IMR-90 (cell line): ENCODE data around the gene CCDC167. TPM values are rescaled to one million over a fixed set of nuclear protein-coding genes. Genes with fewer than 3 reads are reported as not detected.

Experiments used
- ATAC-seq: fragments of 200-7000 bp; cut with Tn5 transposase; 2 replicates; pipeline ENCODE4 v1.9.1; 2020; ENCODE audit warnings: low read depth, mild to moderate bottlenecking, moderate library complexity
- BruUV-seq: library from RNA; stranded (reverse); fragments of 400-500 nt; replicated peaks from 2 replicates; lab custom pipeline; 2021; lab: Mats Ljungman, UMichigan
- CTCF ChIA-PET: fragments of 300-600 bp; formaldehyde crosslinking; extraction: SDS; loops from one replicate; lab custom pipeline; 2021; ENCODE audit warnings: antibody characterized with exemption; lab: Yijun Ruan, JAX
- POLR2A ChIA-PET: fragments of 300-600 bp; sonication (Branson Sonifier 250); formaldehyde crosslinking; loops from one replicate; lab custom pipeline; 2022; ENCODE audit warnings: antibody characterized with exemption; ENCODE audit not compliant: unreplicated experiment; lab: Charles Lee
- DNase-seq: peaks from one replicate; pipeline ENCODE4 v3.0.0; 2013
- H2AFZ ChIP-seq: replicated peaks from 2 replicates; pipeline ENCODE3; 2013; ENCODE audit warnings: low read length, mild to moderate bottlenecking; ENCODE audit not compliant: poor library complexity
- H2AK5ac ChIP-seq: 2 replicates; pipeline ENCODE4 v1.6.1; 2013; ENCODE audit warnings: low read depth, low read length, inconsistent platforms
- H2AK9ac ChIP-seq: replicated peaks from 2 replicates; pipeline ENCODE3; 2013; ENCODE audit warnings: mild to moderate bottlenecking, low read depth, low read length, moderate library complexity; ENCODE audit not compliant: poor library complexity
- H2BK120ac ChIP-seq: 2 replicates; pipeline ENCODE4 v1.6.1; 2013; ENCODE audit warnings: low read depth, low read length, inconsistent platforms
- H2BK15ac ChIP-seq: 3 replicates; pipeline ENCODE4 v1.6.1; 2013; ENCODE audit warnings: low read depth, low read length, inconsistent platforms
- H2BK20ac ChIP-seq: 2 replicates; pipeline ENCODE4 v1.6.1; 2013; ENCODE audit warnings: low read depth, mild to moderate bottlenecking, inconsistent platforms, low read length, moderate library complexity
- H2BK5ac ChIP-seq: 2 replicates; pipeline ENCODE4 v1.6.1; 2013; ENCODE audit warnings: mild to moderate bottlenecking, low read depth, low read length, inconsistent platforms; ENCODE audit not compliant: poor library complexity, severe bottlenecking
- H3K14ac ChIP-seq: replicated peaks from 2 replicates; pipeline ENCODE4 v1.6.1; 2013; ENCODE audit warnings: low read depth, low read length, inconsistent platforms
- H3K18ac ChIP-seq: 2 replicates; pipeline ENCODE4 v1.6.1; 2013; ENCODE audit warnings: low read depth, low read length, control low read depth
- H3K23ac ChIP-seq: 2 replicates; pipeline ENCODE4 v1.6.1; 2013; ENCODE audit warnings: low read depth, low read length, inconsistent platforms
- H3K27ac ChIP-seq: 2 replicates; pipeline ENCODE4 v1.5.1; 2013; ENCODE audit warnings: mild to moderate bottlenecking, control low read depth, low read length; ENCODE audit not compliant: insufficient read depth
- H3K27me3 ChIP-seq: 2 replicates; pipeline ENCODE4 v1.6.1; 2013; ENCODE audit warnings: low read length; ENCODE audit not compliant: control insufficient read depth, insufficient read depth
- H3K36me3 ChIP-seq: 2 replicates; pipeline ENCODE4 v1.6.1; 2013; ENCODE audit warnings: low read length, mixed read lengths; ENCODE audit not compliant: control insufficient read depth, insufficient read depth
- H3K4ac ChIP-seq: 2 replicates; pipeline ENCODE4 v1.6.1; 2013; ENCODE audit warnings: low read depth, low read length, inconsistent platforms
- H3K4me1 ChIP-seq: 2 replicates; pipeline ENCODE4 v1.6.1; 2013; ENCODE audit warnings: low read length, mixed read lengths; ENCODE audit not compliant: control insufficient read depth, insufficient read depth
- H3K4me2 ChIP-seq: 2 replicates; pipeline ENCODE4 v1.6.1; 2013; ENCODE audit warnings: low read depth, mild to moderate bottlenecking, control low read depth, low read length, moderate library complexity
- H3K4me3 ChIP-seq: 2 replicates; pipeline ENCODE4 v1.5.1; 2013; ENCODE audit warnings: low read depth, mild to moderate bottlenecking, control low read depth, low read length, moderate library complexity; ENCODE audit not compliant: insufficient read depth
- H3K56ac ChIP-seq: 2 replicates; pipeline ENCODE4 v1.6.1; 2013; ENCODE audit warnings: low read length, inconsistent platforms; ENCODE audit not compliant: insufficient read depth; ENCODE audit errors: extremely low read depth
- H3K79me1 ChIP-seq, 2 experiments: 2 replicates each; pipeline ENCODE4 v1.6.1; 2013; ENCODE audit warnings: low read length in 2 of 2, inconsistent platforms in 1 of 2, low read depth in 1 of 2
- H3K9ac ChIP-seq: 2 replicates; pipeline ENCODE4 v1.6.1; 2013; ENCODE audit warnings: low read depth, low read length, control low read depth
- H3K9me1 ChIP-seq: 2 replicates; pipeline ENCODE4 v1.6.1; 2013; ENCODE audit warnings: low read length, inconsistent platforms; ENCODE audit not compliant: insufficient read depth
- H3K9me3 ChIP-seq: 2 replicates; pipeline ENCODE4 v1.6.1; 2013; ENCODE audit warnings: low read length; ENCODE audit not compliant: control insufficient read depth, insufficient read depth
- H4K20me1 ChIP-seq: 2 replicates; pipeline ENCODE4 v1.6.1; 2013; ENCODE audit warnings: low read length, inconsistent platforms; ENCODE audit not compliant: insufficient read depth
- H4K5ac ChIP-seq: 2 replicates; pipeline ENCODE4 v1.6.1; 2013; ENCODE audit warnings: mild to moderate bottlenecking, low read depth, low read length, control low read depth
- H4K8ac ChIP-seq, 2 experiments: 2 replicates each; pipeline ENCODE4 v1.6.1; 2013; ENCODE audit warnings: low read depth in 2 of 2, low read length in 2 of 2, control low read depth in 1 of 2, inconsistent platforms in 1 of 2
- H4K91ac ChIP-seq: 2 replicates; pipeline ENCODE4 v1.6.1; 2013; ENCODE audit warnings: low read depth, low read length, inconsistent platforms; ENCODE audit not compliant: insufficient read depth
- BHLHE40 ChIP-seq: fragments of 150-350 bp; IDR thresholded peaks from 2 replicates; pipeline ENCODE4 v1.6.1; 2016; ENCODE audit warnings: mild to moderate bottlenecking, low read depth, low read length
- CEBPB ChIP-seq: IDR thresholded peaks from 2 replicates; pipeline ENCODE4 v1.6.1; 2012; ENCODE audit warnings: low read depth, low read length, improper control_type of control experiment
- CHD1 ChIP-seq: IDR thresholded peaks from 2 replicates; pipeline ENCODE4 v1.6.1; 2012; ENCODE audit warnings: low read depth, low read length, improper control_type of control experiment
- FOS ChIP-seq: fragments of 150-350 bp; IDR thresholded peaks from 2 replicates; pipeline ENCODE4 v1.6.1; 2016; ENCODE audit warnings: low read depth, low read length
- MAFK ChIP-seq: IDR thresholded peaks from 2 replicates; pipeline ENCODE4 v1.6.1; 2012; ENCODE audit warnings: low read depth, low read length, improper control_type of control experiment
- MAZ ChIP-seq: IDR thresholded peaks from 2 replicates; pipeline ENCODE4 v1.6.1; 2012; ENCODE audit warnings: low read depth, mild to moderate bottlenecking, low read length, improper control_type of control experiment, moderate library complexity, borderline replicate concordance
- MXI1 ChIP-seq: IDR thresholded peaks from 2 replicates; pipeline ENCODE4 v1.6.1; 2012; ENCODE audit warnings: low read depth, mild to moderate bottlenecking, low read length, moderate library complexity, borderline replicate concordance
- NFE2L2 ChIP-seq: fragments of 150-350 bp; IDR thresholded peaks from 2 replicates; pipeline ENCODE4 v1.6.1; 2016; ENCODE audit warnings: low read depth, mild to moderate bottlenecking, low read length
- POLR2A ChIP-seq: IDR thresholded peaks from 2 replicates; pipeline ENCODE4 v1.6.1; 2012; ENCODE audit warnings: mild to moderate bottlenecking, low read depth, low read length
- RAD21 ChIP-seq: IDR thresholded peaks from 2 replicates; pipeline ENCODE4 v1.6.1; 2012; ENCODE audit warnings: low read length, improper control_type of control experiment
- RCOR1 ChIP-seq: IDR thresholded peaks from 2 replicates; pipeline ENCODE4 v1.6.1; 2012; ENCODE audit warnings: mild to moderate bottlenecking, low read length, improper control_type of control experiment; ENCODE audit not compliant: insufficient replicate concordance
- RFX5 ChIP-seq: IDR thresholded peaks from 2 replicates; pipeline ENCODE4 v1.8.0; 2012; ENCODE audit warnings: low read depth, mild to moderate bottlenecking, low read length, moderate library complexity
- SMC3 ChIP-seq: fragments of 150-350 bp; IDR thresholded peaks from 2 replicates; pipeline ENCODE4 v1.6.1; 2016; ENCODE audit warnings: low read depth, mild to moderate bottlenecking, antibody characterized with exemption, low read length, moderate library complexity
- WGBS, 2 experiments: methylation state at CpG; one replicate each; pipeline versions ENCODE4 v1.1.5 to v1.1.7; 2013; ENCODE audit warnings: missing lambda C conversion rate in 2 of 2; ENCODE audit not compliant: insufficient read length in 1 of 2; ENCODE audit errors: extremely low coverage in 2 of 2; 5-methylcytosine and 5-hydroxymethylcytosine counted together
- dilution Hi-C: fragments of 300-500 bp; cut with HindIII; formaldehyde crosslinking; loops from one replicate; pipeline ENCODE4 v1.14.3; 2018; ENCODE audit warnings: low sequenced_read_pairs; ENCODE audit not compliant: unreplicated experiment
- in situ Hi-C: fragments of 300-500 bp; cut with MboI; formaldehyde crosslinking; loops from 3 replicates; pipeline ENCODE4 v1.14.3; 2019; ENCODE audit warnings: low sequenced_read_pairs, inconsistent platforms, mixed read lengths
- intact Hi-C: fragments of 100-400 bp; cut with micrococcal nuclease; formaldehyde crosslinking; loops from 2 replicates; pipeline ENCODE4 v1.10.0; 2022
- polyA plus RNA-seq, 3 experiments: library from polyadenylated mRNA; depleted of rRNA; stranded (reverse); fragments of >200 nt; gene quantifications; 2 replicates each; pipeline ENCODE4 v1.2.3, GENCODE V29; 2012; ENCODE audit warnings: low replicate concordance in 1 of 3
- total RNA-seq: library from RNA; depleted of rRNA; stranded (reverse); fragments of >200 nt; gene quantifications from 2 replicates; pipeline ENCODE4 v1.2.3, GENCODE V29; 2012
- TF ChIP-seq, protein P1 (sequence below): fragments of 150-350 bp; IDR thresholded peaks from 2 replicates; pipeline ENCODE4 v1.6.1; 2016; ENCODE audit warnings: low read depth, mild to moderate bottlenecking, low read length, moderate library complexity, borderline replicate concordance
- TF ChIP-seq, protein P2 (sequence below): conservative IDR thresholded peaks from 2 replicates; pipeline ENCODE4 v1.5.1; 2012; ENCODE audit warnings: mild to moderate bottlenecking, low read depth, low read length, improper control_type of control experiment
- TF ChIP-seq, protein P3 (sequence below): fragments of 150-350 bp; IDR thresholded peaks from 2 replicates; pipeline ENCODE4 v1.6.1; 2017; ENCODE audit warnings: mild to moderate bottlenecking, antibody characterized with exemption, low read length, low read depth

Gene CCDC167
- total and polyA plus RNA-seq, 2 of the 4 experiments (the other 2 are of a cell fraction) = 35.8 to 96.8 TPM

DNA sequence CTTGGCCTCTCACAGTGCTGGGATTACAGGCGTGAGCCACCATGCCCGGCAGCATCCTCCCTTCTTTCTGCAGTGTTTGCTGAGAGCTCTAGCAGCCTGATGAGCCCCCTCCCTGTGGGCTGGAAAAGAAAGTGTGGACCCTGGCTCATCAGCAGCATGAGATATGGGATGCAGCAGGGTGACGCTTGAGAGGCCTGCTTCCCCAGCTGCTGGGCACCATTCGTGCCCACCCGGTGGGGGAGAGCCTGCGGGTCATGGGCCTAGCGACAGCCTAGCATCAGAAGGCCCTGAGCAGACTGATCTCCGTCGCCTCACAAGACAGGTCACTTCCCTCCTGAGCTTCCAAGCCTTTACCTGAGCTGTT, 16.0 kb upstream of the CCDC167 start:
- no peak overlapping the region for H2BK5ac ChIP-seq
- H2BK15ac ChIP-seq = no peak overlapping the region
- H3K9ac ChIP-seq = no peak overlapping the region
- ATAC-seq (no peak), DNase-seq (no peak)
- peaks cover 2% of the 10 kb centered on the region; the same call in 1 of the 2 replicates for H3K9me3 ChIP-seq
- H4K5ac ChIP-seq = no peak overlapping the region
- H4K91ac ChIP-seq = no peak overlapping the region
- no peak overlapping the region for H3K4me2 ChIP-seq
- no peak overlapping the region for H4K8ac ChIP-seq
- intact Hi-C loops (no loop called here), in situ Hi-C loops (no loop called here), dilution Hi-C loops (no loop called here)
- no peaks in the 10 kb centered on the region for H3K36me3 ChIP-seq
- ChIA-PET CTCF (no interaction called here), POLR2A (no interaction called here)
- H4K20me1 ChIP-seq = no peaks in the 10 kb centered on the region
- H3K4ac ChIP-seq = no peak overlapping the region
- TF ChIP-seq POLR2A = no peak
- no peak for TF ChIP-seq SMC3
- TF ChIP-seq, protein P1, sequence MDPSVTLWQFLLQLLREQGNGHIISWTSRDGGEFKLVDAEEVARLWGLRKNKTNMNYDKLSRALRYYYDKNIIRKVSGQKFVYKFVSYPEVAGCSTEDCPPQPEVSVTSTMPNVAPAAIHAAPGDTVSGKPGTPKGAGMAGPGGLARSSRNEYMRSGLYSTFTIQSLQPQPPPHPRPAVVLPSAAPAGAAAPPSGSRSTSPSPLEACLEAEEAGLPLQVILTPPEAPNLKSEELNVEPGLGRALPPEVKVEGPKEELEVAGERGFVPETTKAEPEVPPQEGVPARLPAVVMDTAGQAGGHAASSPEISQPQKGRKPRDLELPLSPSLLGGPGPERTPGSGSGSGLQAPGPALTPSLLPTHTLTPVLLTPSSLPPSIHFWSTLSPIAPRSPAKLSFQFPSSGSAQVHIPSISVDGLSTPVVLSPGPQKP = no peak
- no peak for TF ChIP-seq CHD1
- TF ChIP-seq MXI1 = no peak
- no peak for TF ChIP-seq BHLHE40
- TF ChIP-seq MAZ = no peak
- TF ChIP-seq RCOR1 = no peak
- no peak for TF ChIP-seq RFX5
- TF ChIP-seq, protein P2, sequence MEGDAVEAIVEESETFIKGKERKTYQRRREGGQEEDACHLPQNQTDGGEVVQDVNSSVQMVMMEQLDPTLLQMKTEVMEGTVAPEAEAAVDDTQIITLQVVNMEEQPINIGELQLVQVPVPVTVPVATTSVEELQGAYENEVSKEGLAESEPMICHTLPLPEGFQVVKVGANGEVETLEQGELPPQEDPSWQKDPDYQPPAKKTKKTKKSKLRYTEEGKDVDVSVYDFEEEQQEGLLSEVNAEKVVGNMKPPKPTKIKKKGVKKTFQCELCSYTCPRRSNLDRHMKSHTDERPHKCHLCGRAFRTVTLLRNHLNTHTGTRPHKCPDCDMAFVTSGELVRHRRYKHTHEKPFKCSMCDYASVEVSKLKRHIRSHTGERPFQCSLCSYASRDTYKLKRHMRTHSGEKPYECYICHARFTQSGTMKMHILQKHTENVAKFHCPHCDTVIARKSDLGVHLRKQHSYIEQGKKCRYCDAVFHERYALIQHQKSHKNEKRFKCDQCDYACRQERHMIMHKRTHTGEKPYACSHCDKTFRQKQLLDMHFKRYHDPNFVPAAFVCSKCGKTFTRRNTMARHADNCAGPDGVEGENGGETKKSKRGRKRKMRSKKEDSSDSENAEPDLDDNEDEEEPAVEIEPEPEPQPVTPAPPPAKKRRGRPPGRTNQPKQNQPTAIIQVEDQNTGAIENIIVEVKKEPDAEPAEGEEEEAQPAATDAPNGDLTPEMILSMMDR = no peak
- TF ChIP-seq FOS = no peak
- TF ChIP-seq, protein P3, sequence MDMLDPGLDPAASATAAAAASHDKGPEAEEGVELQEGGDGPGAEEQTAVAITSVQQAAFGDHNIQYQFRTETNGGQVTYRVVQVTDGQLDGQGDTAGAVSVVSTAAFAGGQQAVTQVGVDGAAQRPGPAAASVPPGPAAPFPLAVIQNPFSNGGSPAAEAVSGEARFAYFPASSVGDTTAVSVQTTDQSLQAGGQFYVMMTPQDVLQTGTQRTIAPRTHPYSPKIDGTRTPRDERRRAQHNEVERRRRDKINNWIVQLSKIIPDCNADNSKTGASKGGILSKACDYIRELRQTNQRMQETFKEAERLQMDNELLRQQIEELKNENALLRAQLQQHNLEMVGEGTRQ = no peak
- no peak for TF ChIP-seq CEBPB
- TF ChIP-seq MAFK = no peak
- TF ChIP-seq NFE2L2 = no peak
- no peak for TF ChIP-seq RAD21
- WGBS, 2 experiments = 72% methylated on average over 8 of the region's 9 CpGs; no CpG with 5 or more reads in 1 of the 2 experiments
- no peak overlapping the region for H2BK20ac ChIP-seq
- H3K56ac ChIP-seq = no peak overlapping the region
- H3K27ac ChIP-seq = no peak overlapping the region
- peaks cover 59% of the 10 kb centered on the region for H3K27me3 ChIP-seq
- H3K4me1 ChIP-seq = peaks cover 3% of the 10 kb centered on the region; the same call in 1 of the 2 replicates
- no peak overlapping the region for H2AFZ ChIP-seq
- no peaks in the 10 kb centered on the region for H3K79me1 ChIP-seq
- no TSS peak for BruUV-seq
- no peak overlapping the region for H2BK120ac ChIP-seq
- H2AK9ac ChIP-seq = no peak overlapping the region
- H3K9me1 ChIP-seq = no peaks in the 10 kb centered on the region
- no peak overlapping the region for H3K4me3 ChIP-seq
- no peak overlapping the region for H3K18ac ChIP-seq
- H3K14ac ChIP-seq = no peak overlapping the region
- H2AK5ac ChIP-seq = no peak overlapping the region
- no peak overlapping the region for H3K23ac ChIP-seq
